GM12878 (cell line): ENCODE data around the gene PAFAH2. TPM values are rescaled to one million over a fixed set of nuclear protein-coding genes. Genes with fewer than 3 reads are reported as not detected.

Source experiments
- ASH2L ChIP-seq: fragments of 300-600, 200-600 bp; sonication (generic); IDR thresholded peaks from 2 replicates; pipeline ENCODE4 v1.6.1; 2017; ENCODE audit warnings: low read depth, mild to moderate bottlenecking, borderline replicate concordance
- BHLHE40 ChIP-seq, 2 experiments: fragments of 450-650 bp in 1 of 2; IDR thresholded peaks; 2 replicates each; pipeline ENCODE4 v1.6.1; 2011 to 2017; ENCODE audit warnings: low read depth in 2 of 2, borderline replicate concordance in 1 of 2, improper control_type of control experiment in 1 of 2, low read length in 1 of 2, mild to moderate bottlenecking in 1 of 2
- CEBPB ChIP-seq, 2 experiments: fragments of 150-350 bp in 1 of 2; IDR thresholded peaks; 2 replicates each; pipeline ENCODE4 v1.6.1; 2012 to 2014; ENCODE audit warnings: low read depth in 2 of 2, low read length in 2 of 2, borderline replicate concordance in 1 of 2, inconsistent platforms in 1 of 2
- CHD4 ChIP-seq: fragments of 200-600 bp; sonication (generic); IDR thresholded peaks from 2 replicates; pipeline ENCODE4 v1.6.1; 2016; ENCODE audit warnings: mild to moderate bottlenecking
- DPF2 ChIP-seq: fragments of 450-650 bp; IDR thresholded peaks from 2 replicates; pipeline ENCODE4 v1.6.1; 2017; ENCODE audit warnings: mild to moderate bottlenecking
- FOXK2 ChIP-seq: fragments of 450-650 bp; IDR thresholded peaks from 2 replicates; pipeline ENCODE4 v1.6.1; 2017; ENCODE audit warnings: mild to moderate bottlenecking, moderate library complexity
- GATAD2B ChIP-seq: fragments of 450-650 bp; conservative IDR thresholded peaks from 2 replicates; pipeline ENCODE4 v1.6.1; 2017; ENCODE audit warnings: low read depth, mild to moderate bottlenecking, moderate library complexity
- KAT2A ChIP-seq: conservative IDR thresholded peaks from 2 replicates; pipeline ENCODE4 v1.6.1; 2011; ENCODE audit warnings: low read depth, low read length; ENCODE audit not compliant: control insufficient read depth
- KLF5 ChIP-seq: fragments of 450-650 bp; IDR thresholded peaks from 2 replicates; pipeline ENCODE4 v1.6.1; 2014; ENCODE audit warnings: mild to moderate bottlenecking; ENCODE audit not compliant: partially characterized antibody
- MTA2 ChIP-seq: fragments of 450-650 bp; IDR thresholded peaks from 2 replicates; pipeline ENCODE4 v1.6.1; 2016; ENCODE audit warnings: low read depth, mild to moderate bottlenecking, moderate library complexity
- MTA3 ChIP-seq: IDR thresholded peaks from 2 replicates; pipeline ENCODE4 v1.6.1; 2012; ENCODE audit warnings: low read length, inconsistent platforms, borderline replicate concordance
- NR2C2 ChIP-seq: IDR thresholded peaks from 2 replicates; pipeline ENCODE4 v1.6.1; 2011; ENCODE audit warnings: borderline replicate concordance, low read depth; ENCODE audit not compliant: control insufficient read depth, insufficient read length
- NR2F1 ChIP-seq: fragments of 450-650 bp; conservative IDR thresholded peaks from 2 replicates; pipeline ENCODE4 v1.6.1; 2017; ENCODE audit warnings: mild to moderate bottlenecking
- SIN3A ChIP-seq: IDR thresholded peaks from 2 replicates; pipeline ENCODE4 v1.6.1; 2012; ENCODE audit warnings: low read depth, low read length, improper control_type of control experiment
- SIX5 ChIP-seq: IDR thresholded peaks from 2 replicates; pipeline ENCODE4 v1.6.1; 2011; ENCODE audit warnings: mild to moderate bottlenecking, low read depth, low read length, moderate library complexity; ENCODE audit not compliant: severe bottlenecking
- STAT1 ChIP-seq: fragments of 450-650 bp; conservative IDR thresholded peaks from 2 replicates; pipeline ENCODE4 v1.6.1; 2014; ENCODE audit warnings: antibody characterized with exemption, mild to moderate bottlenecking
- SUPT20H ChIP-seq: IDR thresholded peaks from 2 replicates; pipeline ENCODE4 v1.6.1; 2011; ENCODE audit warnings: low read depth, mild to moderate bottlenecking, low read length, moderate library complexity, borderline replicate concordance; ENCODE audit not compliant: control insufficient read depth
- YBX1 ChIP-seq: fragments of 450-650 bp; IDR thresholded peaks from 2 replicates; pipeline ENCODE4 v1.6.1; 2016; ENCODE audit warnings: antibody characterized with exemption
- ZZZ3 ChIP-seq: IDR thresholded peaks from 2 replicates; pipeline ENCODE4 v1.6.1; 2011; ENCODE audit warnings: low read depth; ENCODE audit not compliant: control insufficient read depth, insufficient read length
- polyA plus RNA-seq, 11 experiments: library from polyadenylated mRNA; depleted of rRNA in 4 of 11; unstranded in 6 of 11; stranded (reverse) in 5 of 11; fragments of >200 nt; fragmentation: Nextera tagmentation in 4 of 11; fragmentation: Illumina TruSeq in 1 of 11; extraction: Ambion mirVana in 4 of 11; extraction: Trizol in 1 of 11; gene quantifications; 1 replicate in 1 of 11; 2 replicates in 10 of 11; pipeline versions ENCODE4 v1.2.1 to v1.2.3, GENCODE V29; 2011 to 2016; ENCODE audit warnings: inconsistent platforms in 2 of 11, missing spikeins in 2 of 11, low read depth in 1 of 11
- total RNA-seq, 4 experiments: library from RNA; depleted of rRNA in 3 of 4; stranded (reverse); fragments of >200 nt in 3 of 4; fragmentation: Illumina TruSeq in 1 of 4; extraction: Trizol in 1 of 4; gene quantifications; 2 replicates each; pipeline versions ENCODE4 v1.2.1 to v1.2.3, GENCODE V29; 2013 to 2021
- TF ChIP-seq, protein P1 (sequence below): IDR thresholded peaks from 2 replicates; pipeline ENCODE4 v1.6.1; 2011; ENCODE audit warnings: low read depth, mild to moderate bottlenecking, low read length, moderate library complexity, borderline replicate concordance; ENCODE audit errors: extremely low read depth
- TF ChIP-seq, protein P2 (sequence below): IDR thresholded peaks from 2 replicates; pipeline ENCODE4 v1.6.1; 2012; ENCODE audit warnings: low read depth, low read length, improper control_type of control experiment
- TF ChIP-seq, protein P3 (sequence below): IDR thresholded peaks from 2 replicates; pipeline ENCODE4 v1.6.1; 2012; ENCODE audit warnings: low read length, inconsistent platforms
- TF ChIP-seq, protein P4 (sequence below): fragments of 450-650 bp; IDR thresholded peaks from 2 replicates; pipeline ENCODE4 v1.6.1; 2017; ENCODE audit warnings: mild to moderate bottlenecking, moderate library complexity

Gene PAFAH2
- total and polyA plus RNA-seq, 10 of the 15 experiments (the other 5 are each of a cell fraction or from before 2014, with no cell fraction given) = 3.0 to 9.5 (median 6.5) TPM

DNA sequence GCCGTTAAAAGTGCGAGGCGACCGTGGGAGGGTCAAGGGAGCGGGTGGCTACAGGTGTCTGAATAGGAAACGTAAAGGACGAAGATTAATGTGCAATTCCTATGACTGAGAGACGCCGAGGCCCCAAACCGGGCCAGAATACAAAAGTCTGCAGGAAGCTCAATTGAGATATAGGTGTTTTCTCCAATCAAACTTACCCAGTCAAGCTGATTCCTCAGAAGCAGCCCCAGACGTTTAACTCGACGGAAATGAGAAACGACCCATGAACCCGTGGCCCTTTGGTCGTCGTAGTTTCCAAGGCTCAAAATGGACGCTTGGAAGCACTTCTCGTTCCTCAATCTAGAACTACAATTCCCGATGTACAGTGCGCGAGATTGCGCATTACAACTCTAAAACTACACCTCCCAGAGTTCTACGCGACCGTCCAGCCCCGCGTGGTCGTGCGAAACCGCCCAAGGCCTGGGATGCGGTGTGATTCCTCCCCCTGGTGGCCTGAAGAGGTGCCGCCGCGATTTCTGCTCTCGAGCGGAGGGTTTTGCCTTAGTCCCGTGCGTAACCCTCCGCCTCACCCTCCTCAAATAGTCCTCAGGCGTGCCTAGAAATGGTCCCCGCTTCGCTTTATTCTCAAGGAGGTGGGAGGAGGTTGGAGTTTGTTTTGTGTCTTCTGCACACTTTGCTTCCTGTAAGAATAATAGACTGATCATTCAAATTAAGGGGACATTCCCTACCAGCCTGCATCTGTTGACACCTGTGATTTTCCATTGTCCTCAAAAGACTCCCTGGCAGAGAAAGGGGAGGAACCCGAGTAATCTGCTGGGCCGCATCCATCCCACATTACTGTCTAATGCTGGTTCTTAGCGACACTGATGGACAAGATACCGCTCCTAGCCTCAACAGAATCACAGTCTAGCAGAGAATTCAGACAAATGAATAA lies at the start of gene PAFAH2 (continued):
- no peak for TF ChIP-seq SUPT20H
- TF ChIP-seq NR2C2 = no peak
- TF ChIP-seq, protein P1, sequence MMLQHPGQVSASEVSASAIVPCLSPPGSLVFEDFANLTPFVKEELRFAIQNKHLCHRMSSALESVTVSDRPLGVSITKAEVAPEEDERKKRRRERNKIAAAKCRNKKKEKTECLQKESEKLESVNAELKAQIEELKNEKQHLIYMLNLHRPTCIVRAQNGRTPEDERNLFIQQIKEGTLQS = peak; percentile 80; the same call in 1 of the 2 replicates
- TF ChIP-seq NR2F1 = peak; percentile 64; the same call in 1 of the 2 replicates
- no peak for TF ChIP-seq YBX1
- TF ChIP-seq KAT2A = no peak
- no peak; the same call in 1 of the 2 replicates for TF ChIP-seq MTA3
- TF ChIP-seq SIN3A = no peak; the same call in 1 of the 2 replicates
- TF ChIP-seq FOXK2 = no peak
- peak; percentile 58 for TF ChIP-seq GATAD2B
- peak; percentile 99 for TF ChIP-seq STAT1
- peak; percentile 92 for TF ChIP-seq KLF5
- peak; percentile 72 for TF ChIP-seq DPF2
- peak; percentile 93 to 96 for TF ChIP-seq BHLHE40 (IDR thresholded peaks at IDR 0.05; ENCODE audit: borderline replicate concordance in 1 of 2, low read depth in 2 of 2, low read length in 1 of 2)
- TF ChIP-seq ZZZ3 = no peak
- TF ChIP-seq CHD4 = no peak
- TF ChIP-seq ASH2L = no peak
- TF ChIP-seq, protein P2, sequence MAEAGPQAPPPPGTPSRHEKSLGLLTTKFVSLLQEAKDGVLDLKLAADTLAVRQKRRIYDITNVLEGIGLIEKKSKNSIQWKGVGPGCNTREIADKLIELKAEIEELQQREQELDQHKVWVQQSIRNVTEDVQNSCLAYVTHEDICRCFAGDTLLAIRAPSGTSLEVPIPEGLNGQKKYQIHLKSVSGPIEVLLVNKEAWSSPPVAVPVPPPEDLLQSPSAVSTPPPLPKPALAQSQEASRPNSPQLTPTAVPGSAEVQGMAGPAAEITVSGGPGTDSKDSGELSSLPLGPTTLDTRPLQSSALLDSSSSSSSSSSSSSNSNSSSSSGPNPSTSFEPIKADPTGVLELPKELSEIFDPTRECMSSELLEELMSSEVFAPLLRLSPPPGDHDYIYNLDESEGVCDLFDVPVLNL = 0 out of 2 replicates have a peak, but pooled peaks have one; percentile 57
- TF ChIP-seq CEBPB (IDR thresholded peaks at IDR 0.05; ENCODE audit: borderline replicate concordance in 1 of 2, low read depth in 2 of 2, low read length in 2 of 2) = peak in 1 of 2 experiments; percentile 78; a peak in 2 of 4 replicates
- TF ChIP-seq, protein P3, sequence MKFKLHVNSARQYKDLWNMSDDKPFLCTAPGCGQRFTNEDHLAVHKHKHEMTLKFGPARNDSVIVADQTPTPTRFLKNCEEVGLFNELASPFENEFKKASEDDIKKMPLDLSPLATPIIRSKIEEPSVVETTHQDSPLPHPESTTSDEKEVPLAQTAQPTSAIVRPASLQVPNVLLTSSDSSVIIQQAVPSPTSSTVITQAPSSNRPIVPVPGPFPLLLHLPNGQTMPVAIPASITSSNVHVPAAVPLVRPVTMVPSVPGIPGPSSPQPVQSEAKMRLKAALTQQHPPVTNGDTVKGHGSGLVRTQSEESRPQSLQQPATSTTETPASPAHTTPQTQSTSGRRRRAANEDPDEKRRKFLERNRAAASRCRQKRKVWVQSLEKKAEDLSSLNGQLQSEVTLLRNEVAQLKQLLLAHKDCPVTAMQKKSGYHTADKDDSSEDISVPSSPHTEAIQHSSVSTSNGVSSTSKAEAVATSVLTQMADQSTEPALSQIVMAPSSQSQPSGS = no peak
- peak; percentile 69 for TF ChIP-seq MTA2
- TF ChIP-seq SIX5 = peak; percentile 100
- TF ChIP-seq, protein P4, sequence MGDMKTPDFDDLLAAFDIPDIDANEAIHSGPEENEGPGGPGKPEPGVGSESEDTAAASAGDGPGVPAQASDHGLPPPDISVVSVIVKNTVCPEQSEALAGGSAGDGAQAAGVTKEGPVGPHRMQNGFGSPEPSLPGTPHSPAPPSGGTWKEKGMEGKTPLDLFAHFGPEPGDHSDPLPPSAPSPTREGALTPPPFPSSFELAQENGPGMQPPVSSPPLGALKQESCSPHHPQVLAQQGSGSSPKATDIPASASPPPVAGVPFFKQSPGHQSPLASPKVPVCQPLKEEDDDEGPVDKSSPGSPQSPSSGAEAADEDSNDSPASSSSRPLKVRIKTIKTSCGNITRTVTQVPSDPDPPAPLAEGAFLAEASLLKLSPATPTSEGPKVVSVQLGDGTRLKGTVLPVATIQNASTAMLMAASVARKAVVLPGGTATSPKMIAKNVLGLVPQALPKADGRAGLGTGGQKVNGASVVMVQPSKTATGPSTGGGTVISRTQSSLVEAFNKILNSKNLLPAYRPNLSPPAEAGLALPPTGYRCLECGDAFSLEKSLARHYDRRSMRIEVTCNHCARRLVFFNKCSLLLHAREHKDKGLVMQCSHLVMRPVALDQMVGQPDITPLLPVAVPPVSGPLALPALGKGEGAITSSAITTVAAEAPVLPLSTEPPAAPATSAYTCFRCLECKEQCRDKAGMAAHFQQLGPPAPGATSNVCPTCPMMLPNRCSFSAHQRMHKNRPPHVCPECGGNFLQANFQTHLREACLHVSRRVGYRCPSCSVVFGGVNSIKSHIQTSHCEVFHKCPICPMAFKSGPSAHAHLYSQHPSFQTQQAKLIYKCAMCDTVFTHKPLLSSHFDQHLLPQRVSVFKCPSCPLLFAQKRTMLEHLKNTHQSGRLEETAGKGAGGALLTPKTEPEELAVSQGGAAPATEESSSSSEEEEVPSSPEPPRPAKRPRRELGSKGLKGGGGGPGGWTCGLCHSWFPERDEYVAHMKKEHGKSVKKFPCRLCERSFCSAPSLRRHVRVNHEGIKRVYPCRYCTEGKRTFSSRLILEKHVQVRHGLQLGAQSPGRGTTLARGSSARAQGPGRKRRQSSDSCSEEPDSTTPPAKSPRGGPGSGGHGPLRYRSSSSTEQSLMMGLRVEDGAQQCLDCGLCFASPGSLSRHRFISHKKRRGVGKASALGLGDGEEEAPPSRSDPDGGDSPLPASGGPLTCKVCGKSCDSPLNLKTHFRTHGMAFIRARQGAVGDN = peak; percentile 37; the same call in 1 of the 2 replicates
